Peyer's patch (tissue), 4 donors: Measurements from ENCODE around the gene PRRT3. TPM values are rescaled to one million over a fixed set of nuclear protein-coding genes. Genes with fewer than 3 reads are reported as not detected.
"Not testable (repeated sequence)": the region's sequence is repeated elsewhere in the genome, so short reads cannot be mapped to it uniquely, and the experiment has no call there.

Experiments
- DNase-seq, 3 donors: peaks; one replicate each; pipeline ENCODE4 v3.0.0-alpha.2; 2017 to 2019
- H3K27ac ChIP-seq, 4 donors: fragments of 200-600 bp; sonication (generic); one replicate each; pipeline ENCODE4 v1.5.1; 2016 to 2019
- H3K27me3 ChIP-seq, 2 donors: fragments of 200-600 bp; sonication (generic); one replicate each; pipeline ENCODE4 v1.5.1; 2019
- H3K36me3 ChIP-seq, 3 donors: fragments of 200-600 bp; sonication (generic); one replicate each; pipeline ENCODE4 v1.5.1; 2016 to 2019
- H3K4me1 ChIP-seq, 4 donors: fragments of 200-600 bp; sonication (generic); one replicate each; pipeline ENCODE4 v1.5.1; 2016 to 2019
- H3K4me3 ChIP-seq, 4 donors: fragments of 200-600 bp; sonication (generic); 1 replicate in 3 of 4; 2 replicates in 1 of 4; pipeline ENCODE4 v1.5.1; 2016 to 2019; ENCODE audit warnings: mild to moderate bottlenecking in 1 of 4
- H3K9me3 ChIP-seq, 4 donors: fragments of 200-600 bp; sonication (generic); one replicate each; pipeline ENCODE4 v1.5.1; 2016 to 2019; ENCODE audit warnings: mild to moderate bottlenecking in 1 of 4
- CTCF ChIP-seq, 6 experiments: fragments of 450-650 bp in 4 of 6; fragments of 200-600 bp in 2 of 6; sonication (generic) in 1 of 6; IDR thresholded peaks; one replicate each; pipeline ENCODE4 v1.5.1; 2017 to 2019; ENCODE audit warnings: antibody characterized with exemption in 6 of 6, mild to moderate bottlenecking in 3 of 6, moderate library complexity in 1 of 6
- POLR2A ChIP-seq, 2 donors: fragments of 450-650 bp; IDR thresholded peaks; one replicate each; pipeline ENCODE4 v1.5.1; 2017; ENCODE audit warnings: antibody characterized with exemption in 2 of 2, mild to moderate bottlenecking in 2 of 2, moderate library complexity in 2 of 2
- small RNA-seq, 2 donors: library from RNA; depleted of rRNA; stranded (forward); fragments of <200 nt; gene quantifications; one replicate each; pipeline ENCODE3, GENCODE V24; 2016
- total RNA-seq, 4 donors: library from RNA; depleted of rRNA; stranded (reverse); fragments of >200 nt; gene quantifications; one replicate each; pipeline ENCODE4 v1.1.0, GENCODE V29; 2016

PRRT3 gene
- total RNA-seq, 4 donors from 2014 or later: 1.9 to 13.2 (median 3.6) TPM

GRCh38 chr3:9899289-9899791 lies 52.9 kb downstream of the PRRT3 start:
- Histone ChIP-seq H3K4me1 (peaks cover 0 to 40% (median 4%) of the 10 kb centered on the region in 4 donors), H3K36me3 (no peaks in the 10 kb centered on the region), H3K4me3 (no peak overlapping the region), H3K27me3 (no peaks in the 10 kb centered on the region), H3K9me3 (no peaks in the 10 kb centered on the region), H3K27ac (peak overlapping the region in 3 of 4 donors; percentile 74 to 94 (median 90))
- DNase-seq: no peak
- no peak for TF ChIP-seq CTCF (IDR thresholded peaks at IDR 0.05)
- no peak for TF ChIP-seq POLR2A (IDR thresholded peaks at IDR 0.05)

- H3K9me3 ChIP-seq: no peaks in the 10 kb centered on the region
- peak in 2 of 3 donors; percentile 65 to 69 for DNase-seq
- peak overlapping the region in 3 of 4 donors; percentile 74 to 94 (median 90) for H3K27ac ChIP-seq
- no peak overlapping the region for H3K4me3 ChIP-seq
- no peaks in the 10 kb centered on the region for H3K27me3 ChIP-seq
- peaks cover 0 to 38% (median 4%) of the 10 kb centered on the region in 4 donors for H3K4me1 ChIP-seq
- H3K36me3 ChIP-seq: no peaks in the 10 kb centered on the region
- peak in 1 of 2 donors; percentile 40 for TF ChIP-seq POLR2A (IDR thresholded peaks at IDR 0.05)
- TF ChIP-seq CTCF (IDR thresholded peaks at IDR 0.05): peak in 1 of 6 experiments; percentile 5
Measured at GRCh38 chr3:9898467-9899241, 53.6 kb downstream of the PRRT3 start.

- Histone ChIP-seq H3K27me3 (no peaks in the 10 kb centered on the region), H3K9me3 (no peaks in the 10 kb centered on the region), H3K36me3 (peaks cover 0 to 9% (median 0%) of the 10 kb centered on the region in 3 donors), H3K27ac (peak overlapping the region in 3 of 4 donors; percentile 74 to 94 (median 90)), H3K4me1 (peaks cover 0 to 45% (median 4%) of the 10 kb centered on the region in 4 donors), H3K4me3 (no peak overlapping the region)
- DNase-seq: peak in 2 of 3 donors; percentile 66 to 83
- TF ChIP-seq POLR2A (IDR thresholded peaks at IDR 0.05) (peak in 1 of 2 donors; percentile 61), CTCF (IDR thresholded peaks at IDR 0.05) (no peak)
Measured at GRCh38 chr3:9897408-9898372, 54.5 kb downstream of the PRRT3 start.

GRCh38 chr3:9896755-9897407 lies 55.3 kb downstream of the PRRT3 start:
- Histone ChIP-seq H3K4me1 (peaks cover 0 to 40% (median 1%) of the 10 kb centered on the region in 4 donors), H3K27ac (peak overlapping the region in 3 of 4 donors; percentile 38 to 94 (median 90)), H3K36me3 (peaks cover 0 to 13% (median 0%) of the 10 kb centered on the region in 3 donors)
- H3K4me3 ChIP-seq, DNase-seq, H3K9me3 ChIP-seq, H3K27me3 ChIP-seq: not testable (repeated sequence)
- peak in 1 of 2 donors; percentile 14 for TF ChIP-seq POLR2A (IDR thresholded peaks at IDR 0.05)

GRCh38 chr3:9895715-9896114 lies 56.5 kb downstream of the PRRT3 start:
- not testable (repeated sequence) for H3K9me3 ChIP-seq, H3K4me3 ChIP-seq, DNase-seq, H3K27me3 ChIP-seq
- Histone ChIP-seq H3K27ac (peak overlapping the region in 1 of 4 donors; percentile 94), H3K36me3 (peaks cover 0 to 13% (median 0%) of the 10 kb centered on the region in 3 donors), H3K4me1 (peaks cover 0 to 43% (median 0%) of the 10 kb centered on the region in 4 donors)

Small RNAs within 50 kb of the gene (small RNA-seq; reads per million reads assigned to genes)
- 0 reads per million in 2 donors for gene CYCSP10
- gene RNU6-882P: 0 reads per million in 2 donors

Other genes starting within 250 kb of the PRRT3 start
- not detected for gene CPNE9, start 248.6 kb downstream of the PRRT3 start, total RNA-seq
- gene BRPF1, start 220.7 kb downstream of the PRRT3 start, total RNA-seq: 10 to 100 TPM; 16.8 to 43.7 (median 25.6) TPM
- gene OGG1, start 202.5 kb downstream of the PRRT3 start, total RNA-seq: 100 to 1,000 TPM in 1 of 4 donors, 10 to 100 TPM in 3; 51.2 to 163 (median 74.1) TPM
- gene CAMK1, start 182.5 kb downstream of the PRRT3 start, total RNA-seq: 10 to 100 TPM in 2 of 4 donors, 1 to 10 TPM in 2; 5.6 to 51.2 (median 10.4) TPM
- gene TADA3, start 159.9 kb downstream of the PRRT3 start, total RNA-seq: 10 to 100 TPM; 38.0 to 63.6 (median 55.7) TPM
- 100 to 1,000 TPM; 111 to 165 (median 135) TPM for gene ARPC4, start 159.3 kb downstream of the PRRT3 start, total RNA-seq
- gene TTLL3, start 142.1 kb downstream of the PRRT3 start, total RNA-seq: 100 to 1,000 TPM in 3 of 4 donors, 10 to 100 TPM in 1; 42.4 to 594 (median 143) TPM
- 10 to 100 TPM; 29.7 to 43.1 (median 38.5) TPM for gene RPUSD3, start 108.4 kb downstream of the PRRT3 start, total RNA-seq
- 100 to 1,000 TPM in 3 of 4 donors, 10 to 100 TPM in 1; 27.2 to 510 (median 253) TPM for gene CIDEC, start 72.2 kb downstream of the PRRT3 start, total RNA-seq
- 10 to 100 TPM; 23.9 to 46.5 (median 41.9) TPM for gene JAGN1, start 61.8 kb downstream of the PRRT3 start, total RNA-seq
- gene IL17RE, start 49.6 kb downstream of the PRRT3 start, total RNA-seq: 100 to 1,000 TPM in 2 of 4 donors, 10 to 100 TPM in 2; 11.6 to 160 (median 109) TPM
- 100 to 1,000 TPM in 3 of 4 donors, 10 to 100 TPM in 1; 22.3 to 125 (median 123) TPM for gene IL17RC, start 35.3 kb downstream of the PRRT3 start, total RNA-seq
- gene CRELD1, start 18.6 kb downstream of the PRRT3 start, total RNA-seq: 10 to 100 TPM; 21.9 to 45.6 (median 34.4) TPM
- gene EMC3, start 34.4 kb upstream of the PRRT3 start, total RNA-seq: 10 to 100 TPM; 23.9 to 42.2 (median 32.8) TPM
- gene FANCD2, start 74.0 kb upstream of the PRRT3 start, total RNA-seq: 10 to 100 TPM in 1 of 4 donors, 1 to 10 TPM in 3; 4.6 to 38.0 (median 7.7) TPM
- gene FANCD2OS, start 155.8 kb upstream of the PRRT3 start, total RNA-seq: not detected
- 100 to 1,000 TPM in 1 of 4 donors, 10 to 100 TPM in 3; 43.7 to 104 (median 60.4) TPM for gene BRK1, start 163.3 kb upstream of the PRRT3 start, total RNA-seq
- gene VHL, start 189.4 kb upstream of the PRRT3 start, total RNA-seq: 10 to 100 TPM; 44.0 to 62.7 (median 52.6) TPM
- 10 to 100 TPM in 3 of 4 donors, 1 to 10 TPM in 1; 9.1 to 17.3 (median 11.0) TPM for gene IRAK2, start 212.5 kb upstream of the PRRT3 start, total RNA-seq